ENCODE data around the gene MYO1B. TPM values are rescaled to one million over a fixed set of nuclear protein-coding genes. Genes with fewer than 3 reads are reported as not detected.

Gene MYO1B
- total RNA-seq, 1 experiment from 2014 or later = 93.0 TPM

DNA sequence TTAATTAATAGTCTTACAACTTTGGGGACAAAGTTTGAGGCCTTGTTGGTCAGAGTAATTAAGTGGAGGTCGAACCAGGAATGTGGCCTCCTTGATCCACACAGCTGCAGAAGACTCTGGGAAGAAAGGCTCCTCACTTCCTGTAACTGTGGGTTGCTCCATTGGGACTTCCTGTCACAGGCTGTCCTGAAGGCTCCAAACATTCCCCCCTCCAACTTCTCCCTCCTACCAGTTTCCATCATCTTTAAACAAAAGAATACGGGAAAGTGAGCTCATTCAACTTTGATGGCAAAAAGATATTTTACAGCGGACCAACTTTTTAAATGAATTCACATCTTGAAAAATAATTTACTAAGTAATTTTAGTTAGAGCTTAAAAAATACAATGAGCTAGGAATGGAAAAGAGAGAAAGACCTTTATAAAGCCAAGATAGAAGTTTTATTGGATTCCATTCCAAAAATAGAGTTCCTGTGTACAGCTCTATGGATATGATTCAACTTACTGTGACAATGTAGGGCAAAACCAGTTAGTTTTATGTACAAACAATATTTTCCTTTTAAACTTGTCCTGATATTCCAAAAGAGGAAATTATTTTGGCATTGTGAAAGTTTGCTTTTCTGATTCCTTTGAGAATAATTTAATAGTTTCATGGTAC, 220.7 kb downstream of the MYO1B start:
- no peaks in the 10 kb centered on the region for H3K79me2 ChIP-seq (ENCODE audit: low read length)
- TF ChIP-seq, protein P1, sequence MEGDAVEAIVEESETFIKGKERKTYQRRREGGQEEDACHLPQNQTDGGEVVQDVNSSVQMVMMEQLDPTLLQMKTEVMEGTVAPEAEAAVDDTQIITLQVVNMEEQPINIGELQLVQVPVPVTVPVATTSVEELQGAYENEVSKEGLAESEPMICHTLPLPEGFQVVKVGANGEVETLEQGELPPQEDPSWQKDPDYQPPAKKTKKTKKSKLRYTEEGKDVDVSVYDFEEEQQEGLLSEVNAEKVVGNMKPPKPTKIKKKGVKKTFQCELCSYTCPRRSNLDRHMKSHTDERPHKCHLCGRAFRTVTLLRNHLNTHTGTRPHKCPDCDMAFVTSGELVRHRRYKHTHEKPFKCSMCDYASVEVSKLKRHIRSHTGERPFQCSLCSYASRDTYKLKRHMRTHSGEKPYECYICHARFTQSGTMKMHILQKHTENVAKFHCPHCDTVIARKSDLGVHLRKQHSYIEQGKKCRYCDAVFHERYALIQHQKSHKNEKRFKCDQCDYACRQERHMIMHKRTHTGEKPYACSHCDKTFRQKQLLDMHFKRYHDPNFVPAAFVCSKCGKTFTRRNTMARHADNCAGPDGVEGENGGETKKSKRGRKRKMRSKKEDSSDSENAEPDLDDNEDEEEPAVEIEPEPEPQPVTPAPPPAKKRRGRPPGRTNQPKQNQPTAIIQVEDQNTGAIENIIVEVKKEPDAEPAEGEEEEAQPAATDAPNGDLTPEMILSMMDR (conservative IDR thresholded peaks at IDR 0.05; ENCODE audit: low read depth, low read length) = no peak
- TF ChIP-seq EZH2phosphoT487 (IDR thresholded peaks at IDR 0.05; ENCODE audit: borderline replicate concordance, low read length) = no peak
- no peak for TF ChIP-seq EZH2 (IDR thresholded peaks at IDR 0.05; ENCODE audit: low read length, unreplicated experiment)

DNA sequence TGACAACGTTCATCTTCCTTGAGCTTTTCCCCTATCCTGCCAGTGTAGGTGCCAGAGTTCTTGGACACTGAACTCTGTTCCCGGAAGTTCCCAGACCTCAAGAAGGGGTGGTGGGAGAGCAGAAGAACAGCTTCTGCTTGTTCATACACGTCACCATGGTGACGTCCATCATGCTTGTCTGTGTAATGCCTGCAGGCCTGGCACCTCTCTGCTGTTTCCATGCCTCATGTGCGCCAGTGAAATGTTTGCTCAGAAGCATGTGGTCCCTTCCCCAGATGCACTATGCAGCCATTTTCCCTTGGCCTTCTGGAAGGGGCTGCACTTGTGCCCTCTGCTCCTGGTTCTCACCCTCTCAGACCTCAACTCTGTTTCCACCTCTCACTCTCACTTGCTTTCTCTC, 221.9 kb downstream of the MYO1B start:
- Histone ChIP-seq H2AFZ (ENCODE audit: low read length) (0 out of 2 replicates have a peak overlapping the region, but pooled peaks have one; percentile 30), H3K27me3 (ENCODE audit: low read length) (no peaks in the 10 kb centered on the region), H3K9me3 (ENCODE audit: low read length) (no peaks in the 10 kb centered on the region), H3K27ac (ENCODE audit: low read length) (no peak overlapping the region), H3K79me2 (ENCODE audit: low read length) (no peaks in the 10 kb centered on the region), H3F3A (ENCODE audit: low read length, unreplicated experiment) (no peaks in the 10 kb centered on the region), H3K4me1 (ENCODE audit: insufficient read depth, low read length) (peaks cover 8% of the 10 kb centered on the region; the same call in 1 of the 2 replicates), H3K4me2 (ENCODE audit: low read length) (no peak overlapping the region), H3K36me3 (ENCODE audit: low read depth, low read length) (no peaks in the 10 kb centered on the region), H3K9ac (ENCODE audit: low read length) (no peak overlapping the region), H4K20me1 (ENCODE audit: low read length) (no peaks in the 10 kb centered on the region), H3K9me2 (replicated peaks; ENCODE audit: low read length) (no peaks in the 10 kb centered on the region), H3K4me3 (ENCODE audit: low read length) (no peak overlapping the region)
- DNase-seq (no peak), ATAC-seq (no peak)
- intact Hi-C loops (cut with micrococcal nuclease) = no loop called here
- TF ChIP-seq EZH2 (IDR thresholded peaks at IDR 0.05; ENCODE audit: low read length, unreplicated experiment) (no peak), EZH2phosphoT487 (IDR thresholded peaks at IDR 0.05; ENCODE audit: borderline replicate concordance, low read length) (no peak)
- TF ChIP-seq, protein P1 (conservative IDR thresholded peaks at IDR 0.05; ENCODE audit: low read depth, low read length) = no peak
- ChIA-PET CTCF (no interaction called here), POLR2A (ENCODE audit: unreplicated experiment) (no interaction called here)
- no TSS peak for BruUV-seq (replicated peaks)

More for the DNA sequence above, 220.7 kb downstream of the MYO1B start:
- intact Hi-C loops (cut with micrococcal nuclease) = no loop called here
- H3K36me3 ChIP-seq (ENCODE audit: low read depth, low read length) = no peaks in the 10 kb centered on the region
- H3F3A ChIP-seq (ENCODE audit: low read length, unreplicated experiment) = no peaks in the 10 kb centered on the region
- DNase-seq (peak; percentile 28), ATAC-seq (peak; percentile 61)
- H2AFZ ChIP-seq (ENCODE audit: low read length) = peak overlapping the region; percentile 65; the same call in 1 of the 2 replicates
- no peaks in the 10 kb centered on the region for H4K20me1 ChIP-seq (ENCODE audit: low read length)
- no peak overlapping the region for H3K4me3 ChIP-seq (ENCODE audit: low read length)
- no TSS peak for BruUV-seq (replicated peaks)
- peaks cover 8% of the 10 kb centered on the region; the same call in 1 of the 2 replicates for H3K4me1 ChIP-seq (ENCODE audit: insufficient read depth, low read length)
- no peaks in the 10 kb centered on the region for H3K9me3 ChIP-seq (ENCODE audit: low read length)
- H3K4me2 ChIP-seq (ENCODE audit: low read length) = 0 out of 2 replicates have a peak overlapping the region, but pooled peaks have one; percentile 32
- ChIA-PET CTCF (no interaction called here), POLR2A (ENCODE audit: unreplicated experiment) (no interaction called here)
- H3K27ac ChIP-seq (ENCODE audit: low read length) = peak overlapping the region; percentile 32
- no peaks in the 10 kb centered on the region for H3K27me3 ChIP-seq (ENCODE audit: low read length)
- no peaks in the 10 kb centered on the region for H3K9me2 ChIP-seq (replicated peaks; ENCODE audit: low read length)
- no peak overlapping the region for H3K9ac ChIP-seq (ENCODE audit: low read length)

DNA sequence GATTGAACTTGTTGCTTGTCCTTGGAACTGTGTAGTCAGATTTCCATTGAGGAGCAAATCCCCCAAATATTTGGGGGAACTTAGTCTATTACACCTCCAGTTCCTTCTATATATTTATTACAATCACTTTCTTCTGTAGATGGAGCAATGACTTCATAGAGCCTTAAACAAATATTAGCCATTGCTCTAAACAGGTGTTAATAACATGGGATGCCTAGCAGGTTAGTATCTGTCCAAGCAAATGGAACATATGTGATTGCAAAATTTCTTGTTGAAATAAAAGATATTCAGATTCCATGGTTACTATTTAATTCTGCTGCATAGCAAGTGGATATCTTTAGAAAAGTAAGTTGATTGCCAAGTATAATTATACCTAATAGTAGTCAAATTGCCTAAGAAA, 225.1 kb downstream of the MYO1B start:
- POLR2A ChIA-PET (ENCODE audit: unreplicated experiment) = no interaction called here
- intact Hi-C loops (cut with micrococcal nuclease) = no loop called here
- CTCF ChIA-PET = no interaction called here

More for the DNA sequence above, 225.1 kb downstream of the MYO1B start:
- H3K4me3 ChIP-seq (ENCODE audit: low read length) = no peak overlapping the region
- H3K27me3 ChIP-seq (ENCODE audit: low read length) = no peaks in the 10 kb centered on the region
- H3K79me2 ChIP-seq (ENCODE audit: low read length) = no peaks in the 10 kb centered on the region
- H3K9me2 ChIP-seq (replicated peaks; ENCODE audit: low read length) = no peaks in the 10 kb centered on the region
- TF ChIP-seq, protein P1 (conservative IDR thresholded peaks at IDR 0.05; ENCODE audit: low read depth, low read length) = no peak
- TF ChIP-seq EZH2phosphoT487 (IDR thresholded peaks at IDR 0.05; ENCODE audit: borderline replicate concordance, low read length) (no peak), EZH2 (IDR thresholded peaks at IDR 0.05; ENCODE audit: low read length, unreplicated experiment) (no peak)
- no peaks in the 10 kb centered on the region for H3F3A ChIP-seq (ENCODE audit: low read length, unreplicated experiment)
- peaks cover 8% of the 10 kb centered on the region; the same call in 1 of the 2 replicates for H3K4me1 ChIP-seq (ENCODE audit: insufficient read depth, low read length)
- BruUV-seq (replicated peaks) = no TSS peak
- H3K27ac ChIP-seq (ENCODE audit: low read length) = no peak overlapping the region
- H4K20me1 ChIP-seq (ENCODE audit: low read length) = no peaks in the 10 kb centered on the region
- DNase-seq = no peak
- ATAC-seq = no peak
- H3K4me2 ChIP-seq (ENCODE audit: low read length) = no peak overlapping the region
- H3K9ac ChIP-seq (ENCODE audit: low read length) = no peak overlapping the region
- H3K9me3 ChIP-seq (ENCODE audit: low read length) = no peaks in the 10 kb centered on the region
- no peak overlapping the region for H2AFZ ChIP-seq (ENCODE audit: low read length)
- no peaks in the 10 kb centered on the region for H3K36me3 ChIP-seq (ENCODE audit: low read depth, low read length)

Measured in PC-3 (cell line).